Measurements from ENCODE around the gene FAM131C.
A peak's percentile ranks its signal among the peaks of the same experiment; 100 is the strongest.

The FAM131C gene

GRCh38 chr1:16020325-16020724 lies 53.1 kb downstream of the FAM131C start:
- peak overlapping the region; percentile 98 for H3K27ac ChIP-seq
- TF ChIP-seq, protein P1, sequence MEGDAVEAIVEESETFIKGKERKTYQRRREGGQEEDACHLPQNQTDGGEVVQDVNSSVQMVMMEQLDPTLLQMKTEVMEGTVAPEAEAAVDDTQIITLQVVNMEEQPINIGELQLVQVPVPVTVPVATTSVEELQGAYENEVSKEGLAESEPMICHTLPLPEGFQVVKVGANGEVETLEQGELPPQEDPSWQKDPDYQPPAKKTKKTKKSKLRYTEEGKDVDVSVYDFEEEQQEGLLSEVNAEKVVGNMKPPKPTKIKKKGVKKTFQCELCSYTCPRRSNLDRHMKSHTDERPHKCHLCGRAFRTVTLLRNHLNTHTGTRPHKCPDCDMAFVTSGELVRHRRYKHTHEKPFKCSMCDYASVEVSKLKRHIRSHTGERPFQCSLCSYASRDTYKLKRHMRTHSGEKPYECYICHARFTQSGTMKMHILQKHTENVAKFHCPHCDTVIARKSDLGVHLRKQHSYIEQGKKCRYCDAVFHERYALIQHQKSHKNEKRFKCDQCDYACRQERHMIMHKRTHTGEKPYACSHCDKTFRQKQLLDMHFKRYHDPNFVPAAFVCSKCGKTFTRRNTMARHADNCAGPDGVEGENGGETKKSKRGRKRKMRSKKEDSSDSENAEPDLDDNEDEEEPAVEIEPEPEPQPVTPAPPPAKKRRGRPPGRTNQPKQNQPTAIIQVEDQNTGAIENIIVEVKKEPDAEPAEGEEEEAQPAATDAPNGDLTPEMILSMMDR (IDR thresholded peaks at IDR 0.05), result no peak
- H3K4me3 ChIP-seq, result no peak overlapping the region
- no peak for DNase-seq (ENCODE audit: low spot score)

- H3K4me3 ChIP-seq, result no peak overlapping the region
- TF ChIP-seq, protein P1 (IDR thresholded peaks at IDR 0.05), result no peak
- DNase-seq (ENCODE audit: low spot score), result peak; percentile 85
- peak overlapping the region; percentile 98 for H3K27ac ChIP-seq
Measured at GRCh38 chr1:16019644-16020277, 53.7 kb downstream of the FAM131C start.

DNA sequence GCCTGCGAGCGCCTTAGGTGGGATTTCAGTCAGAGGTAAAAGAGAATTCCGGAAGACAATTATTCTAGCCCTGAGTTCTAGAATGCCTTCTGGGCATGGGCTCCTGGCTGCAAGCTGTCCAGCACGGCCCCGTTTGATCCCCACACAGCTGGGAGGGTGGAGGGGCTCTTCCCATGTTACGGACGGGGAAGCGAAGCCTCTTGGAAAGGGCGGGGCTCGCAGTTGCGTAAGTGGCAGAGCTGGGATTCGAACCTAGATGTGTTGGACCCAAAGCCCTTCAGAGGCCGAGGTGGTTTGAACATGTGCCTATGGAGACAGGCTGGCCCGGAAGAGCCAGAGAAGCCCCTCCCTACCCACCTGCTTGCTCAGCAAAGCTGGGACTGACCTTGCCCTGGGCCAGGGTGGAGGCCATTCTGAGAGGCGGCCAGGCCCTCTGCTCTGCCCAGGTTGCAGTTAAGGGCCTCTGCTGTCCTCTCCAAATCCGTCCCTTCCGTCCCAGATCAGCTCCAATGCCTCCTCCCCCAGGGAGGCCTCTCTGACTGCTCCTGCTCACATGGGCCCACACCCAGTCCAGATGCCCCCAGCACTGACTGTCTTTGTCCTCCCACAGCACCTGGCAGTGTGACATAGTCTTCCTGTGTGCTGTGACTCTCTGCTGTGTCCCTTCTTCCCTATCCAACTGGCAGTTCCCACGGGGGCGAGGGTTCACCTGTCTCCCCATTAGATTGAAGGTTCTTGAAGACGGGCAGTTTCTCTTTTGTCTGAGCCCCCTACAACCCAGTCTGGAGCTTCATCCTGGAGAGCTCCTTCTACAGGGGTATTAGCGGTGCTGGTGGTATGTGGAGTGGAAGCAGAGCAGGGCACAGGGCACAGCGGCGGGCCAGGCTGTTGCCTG lies 54.5 kb downstream of the FAM131C start:
- Histone ChIP-seq H3K4me3 (peak overlapping the region; percentile 79), H3K27ac (peak overlapping the region; percentile 98)
- TF ChIP-seq, protein P1 (IDR thresholded peaks at IDR 0.05), result no peak
- no peak for DNase-seq (ENCODE audit: low spot score)

DNA sequence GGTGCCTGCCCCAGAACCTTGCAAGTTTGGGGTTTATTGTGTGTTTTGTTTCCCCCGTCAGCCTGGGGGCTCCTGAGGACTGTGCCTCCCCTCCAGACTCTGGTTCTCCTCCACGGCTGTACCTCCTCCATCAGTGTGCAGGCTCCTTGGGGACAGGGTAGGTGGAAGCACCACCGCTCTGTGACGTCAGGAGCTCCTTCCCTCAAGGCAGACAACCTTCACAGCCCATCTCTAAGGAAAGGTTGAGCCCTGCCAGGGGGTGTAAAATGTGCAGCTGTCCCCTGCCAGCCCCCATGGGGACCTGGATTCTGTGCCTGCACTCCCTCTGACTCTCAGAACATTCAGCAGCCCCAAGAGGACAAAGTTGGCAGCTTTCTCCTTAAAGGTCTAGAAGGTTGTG lies 55.1 kb downstream of the FAM131C start:
- Histone ChIP-seq H3K27ac (peak overlapping the region; percentile 98), H3K4me3 (peak overlapping the region; percentile 79)
- DNase-seq (ENCODE audit: low spot score), result no peak
- TF ChIP-seq, protein P1 (IDR thresholded peaks at IDR 0.05), result no peak

GRCh38 chr1:16017461-16018303 lies 55.8 kb downstream of the FAM131C start, which contains the start of gene HSPB7:
HSPB7 (minus strand) TSS chr1:16018043; CDS start chr1:16017963, 80 bp downstream.
- TF ChIP-seq, protein P1 (IDR thresholded peaks at IDR 0.05), result no peak
- Histone ChIP-seq H3K27ac (peak within 1 kb of the TSS; percentile 98), H3K4me3 (peak within 1 kb of the TSS; percentile 79)
- peak; percentile 97 for DNase-seq (ENCODE audit: low spot score)

- DNase-seq (ENCODE audit: low spot score), result no peak
- H3K27ac ChIP-seq, result peak overlapping the region; percentile 98
- H3K4me3 ChIP-seq, result peak overlapping the region; percentile 79
Measured at GRCh38 chr1:16017076-16017460, 56.4 kb downstream of the FAM131C start.

More at GRCh38 chr1:16017076-16017460, 56.4 kb downstream of the FAM131C start:
- TF ChIP-seq, protein P1 (IDR thresholded peaks at IDR 0.05), result no peak
